HG03039 (cell line): ENCODE data around the gene ABCC12.
A peak's percentile ranks its signal among the peaks of the same experiment; 100 is the strongest.
"Not testable (repeated sequence)": the region's sequence is repeated elsewhere in the genome, so short reads cannot be mapped to it uniquely, and the experiment has no call there.

Source experiments
- ATAC-seq: cut with Tn5 transposase; IDR thresholded peaks from one replicate; pipeline ENCODE4 v1.9.1; 2021; ENCODE audit warnings: mild to moderate bottlenecking, moderate library complexity; ENCODE audit not compliant: unreplicated experiment

The ABCC12 gene

GRCh38 chr16:48166617-48167016 lies 10.8 kb upstream of the ABCC12 start:
- ATAC-seq: not testable (repeated sequence)

GRCh38 chr16:48165961-48166578 lies 10.3 kb upstream of the ABCC12 start:
- ATAC-seq: no peak

- ATAC-seq: peak; percentile 83
Measured at GRCh38 chr16:48164907-48165715, 9.3 kb upstream of the ABCC12 start.

GRCh38 chr16:48162839-48163410 lies 7.1 kb upstream of the ABCC12 start:
- ATAC-seq: no peak

- ATAC-seq: no peak
Measured at GRCh38 chr16:48161906-48162305, 6.1 kb upstream of the ABCC12 start.

GRCh38 chr16:48160575-48160974 lies 4.8 kb upstream of the ABCC12 start:
- no peak for ATAC-seq

- ATAC-seq: peak; percentile 89
Measured at GRCh38 chr16:48158296-48158695, 2.5 kb upstream of the ABCC12 start.

- no peak for ATAC-seq
Measured at GRCh38 chr16:48157794-48158193, 2.0 kb upstream of the ABCC12 start.

GRCh38 chr16:48157302-48157701 lies 1.5 kb upstream of the ABCC12 start:
- no peak for ATAC-seq

GRCh38 chr16:48156790-48157209 lies 1.0 kb upstream of the ABCC12 start:
- no peak for ATAC-seq

GRCh38 chr16:48153774-48154173 lies 2.0 kb downstream of the ABCC12 start:
- no peak for ATAC-seq

GRCh38 chr16:48152226-48152625 lies 3.6 kb downstream of the ABCC12 start:
- ATAC-seq: no peak

GRCh38 chr16:48150707-48151106 lies 5.1 kb downstream of the ABCC12 start:
- no peak for ATAC-seq

- no peak for ATAC-seq
Measured at GRCh38 chr16:48146710-48147109, 9.1 kb downstream of the ABCC12 start.

GRCh38 chr16:48146131-48146530 lies 9.7 kb downstream of the ABCC12 start:
- no peak for ATAC-seq

GRCh38 chr16:48143812-48144368 lies 11.9 kb downstream of the ABCC12 start:
- no peak for ATAC-seq

- no peak for ATAC-seq
Measured at GRCh38 chr16:48140821-48141220, 15.0 kb downstream of the ABCC12 start.

GRCh38 chr16:48139517-48139916 lies 16.3 kb downstream of the ABCC12 start:
- no peak for ATAC-seq

- no peak for ATAC-seq
Measured at GRCh38 chr16:48138543-48138942, 17.2 kb downstream of the ABCC12 start.

- no peak for ATAC-seq
Measured at GRCh38 chr16:48137822-48138221, 18.0 kb downstream of the ABCC12 start.

GRCh38 chr16:48136547-48137360 lies 19.0 kb downstream of the ABCC12 start:
- no peak for ATAC-seq
